Pons (tissue), 1 donor: ENCODE measurements around the gene SZT2.
A peak's percentile ranks its signal among the peaks of the same experiment; 100 is the strongest.

Experiments used
- DNase-seq: peaks from one replicate; pipeline ENCODE4 v3.0.0-alpha.2; 2016; ENCODE audit warnings: low spot score

Gene SZT2

DNA sequence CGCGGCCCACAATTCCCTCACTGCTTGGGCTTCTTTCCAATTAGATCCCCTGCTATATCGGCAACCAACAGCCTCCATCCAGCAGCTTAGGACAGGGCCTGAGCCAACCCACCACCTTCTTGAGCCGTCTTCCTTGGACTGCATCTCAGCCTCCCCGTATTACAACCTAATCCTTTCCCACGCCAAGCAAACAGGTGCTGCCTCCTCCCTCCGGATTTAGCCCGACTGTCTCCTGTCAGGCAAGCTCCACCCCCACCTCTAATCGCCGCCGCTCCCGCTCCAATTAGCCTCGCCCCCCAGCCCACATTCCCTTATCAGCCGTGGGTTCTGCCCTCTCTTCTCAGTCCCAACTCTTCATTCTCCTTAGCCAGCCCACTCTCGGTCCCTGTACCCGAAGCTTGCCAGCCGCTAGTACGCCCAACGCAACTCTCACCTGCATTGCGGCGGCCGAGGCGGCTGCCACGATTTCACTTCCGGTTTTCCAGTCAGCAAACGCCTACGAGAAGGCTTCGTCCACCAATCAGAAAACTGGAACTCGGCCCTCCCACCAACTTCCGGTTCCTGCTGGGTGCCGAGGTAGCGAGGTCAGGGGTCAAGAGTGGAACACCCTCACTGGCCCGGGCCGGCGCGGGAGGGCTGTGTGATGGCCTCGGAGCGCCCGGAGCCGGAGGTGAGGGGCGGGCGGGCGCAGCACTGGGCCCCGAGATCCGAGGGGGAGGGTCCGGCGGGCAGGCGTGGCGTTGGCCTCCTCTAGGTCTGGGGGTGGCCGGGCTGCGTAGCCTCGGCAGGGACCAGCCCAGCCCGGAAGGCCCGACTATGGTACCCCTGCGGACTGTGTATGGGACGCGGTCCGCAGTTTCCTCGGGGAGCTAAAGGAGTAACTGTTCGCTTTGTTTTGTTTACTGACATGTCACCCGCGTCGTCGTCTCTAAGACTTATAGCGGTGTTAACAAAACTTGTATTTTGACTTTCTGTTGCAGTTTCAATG, at the start of gene SZT2, which contains the start of gene MED8:
Gene SZT2, plus strand, starts transcription at position 574 of the 988 bp plus-strand sequence. Its CDS starts 70 bp downstream, at position 644.
Gene MED8, minus strand, starts transcription at position 475 of the 988 bp plus-strand sequence. Its CDS starts 36 bp downstream, at position 439.
- DNase-seq, result peak; percentile 97

DNA sequence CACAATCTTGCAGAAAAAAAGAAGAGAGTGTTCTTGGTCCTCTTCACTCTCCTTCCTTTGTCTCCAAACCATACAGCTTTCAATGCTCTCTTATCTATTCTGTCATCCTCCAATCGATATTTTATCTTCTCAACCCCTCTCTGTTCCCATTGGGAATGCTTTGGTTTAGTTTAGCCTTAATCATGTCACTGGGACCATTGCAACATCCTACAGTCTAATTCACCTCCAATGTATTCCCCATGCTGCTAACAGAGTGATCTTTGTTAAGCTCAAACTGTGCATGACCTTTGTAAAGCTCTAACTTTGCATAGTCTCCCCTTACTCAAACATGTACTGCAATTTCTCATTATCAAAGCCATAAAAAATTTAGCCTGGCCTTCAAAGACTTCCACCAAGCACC, 49.1 kb upstream of the SZT2 start:
- no peak for DNase-seq

DNA sequence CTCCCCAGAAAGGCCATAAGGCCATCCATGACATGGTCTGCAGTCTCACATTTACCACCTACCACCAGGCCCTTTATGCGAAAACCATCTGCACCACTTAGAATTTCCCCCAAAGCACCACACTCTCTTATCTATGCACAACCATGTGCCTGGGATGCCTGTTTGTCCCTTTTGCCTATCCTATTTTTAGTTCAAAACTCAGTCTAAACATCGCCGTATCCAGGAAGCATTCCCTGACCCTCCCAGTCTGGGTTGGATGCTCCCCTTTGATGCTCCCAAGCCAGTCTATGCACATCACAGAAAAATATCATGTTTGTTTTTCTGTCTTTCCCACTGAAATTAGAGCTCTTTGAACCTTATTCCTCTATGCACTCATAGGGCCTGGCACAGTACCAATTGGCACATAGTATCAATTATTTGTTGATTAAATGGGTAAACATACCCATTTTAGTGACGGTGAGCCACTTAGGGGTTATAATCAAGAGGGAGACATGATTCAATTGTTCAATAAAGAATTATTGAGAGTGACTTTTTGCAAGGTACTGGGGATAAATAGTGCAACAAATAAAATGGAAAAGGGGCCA, 45.3 kb upstream of the SZT2 start:
- DNase-seq, result no peak

DNA sequence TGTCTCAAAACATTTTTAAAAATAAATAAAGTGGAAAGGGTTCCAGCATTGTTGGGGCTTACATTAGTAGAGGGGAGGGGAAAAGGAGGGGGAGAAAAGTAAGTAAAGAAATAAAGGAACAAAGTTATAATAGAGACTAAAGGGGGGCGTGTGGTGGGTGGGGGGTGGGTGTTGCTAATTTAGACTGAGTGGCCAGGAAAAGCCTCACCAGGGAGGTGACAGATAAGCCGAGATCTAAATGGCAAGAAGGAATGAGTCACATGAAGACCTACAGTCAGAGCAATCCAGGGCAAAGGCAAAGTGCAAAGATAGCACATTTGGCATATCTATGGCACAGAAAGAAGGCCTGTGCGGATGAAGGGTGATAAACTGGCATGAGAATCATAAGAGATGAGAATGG, 44.6 kb upstream of the SZT2 start:
- no peak for DNase-seq

DNA sequence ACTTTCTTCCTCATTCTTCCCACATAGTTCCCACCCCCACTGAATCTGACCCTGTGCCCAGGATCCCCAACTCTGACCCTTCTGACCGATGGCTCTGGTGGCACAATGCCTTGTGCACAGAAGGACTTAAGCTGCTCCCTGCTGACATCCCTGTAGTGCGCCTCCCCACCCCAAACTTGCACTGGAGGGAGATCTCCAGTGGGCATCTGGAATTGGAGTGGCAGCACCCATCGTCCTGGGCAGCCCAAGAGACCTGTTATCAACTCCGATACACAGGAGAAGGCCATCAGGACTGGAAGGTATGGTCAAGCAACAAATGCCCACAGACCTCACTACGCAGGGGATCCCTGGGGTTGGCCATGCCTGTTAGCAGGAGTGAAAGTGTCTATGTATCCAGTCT, 43.1 kb upstream of the SZT2 start:
- no peak for DNase-seq

DNA sequence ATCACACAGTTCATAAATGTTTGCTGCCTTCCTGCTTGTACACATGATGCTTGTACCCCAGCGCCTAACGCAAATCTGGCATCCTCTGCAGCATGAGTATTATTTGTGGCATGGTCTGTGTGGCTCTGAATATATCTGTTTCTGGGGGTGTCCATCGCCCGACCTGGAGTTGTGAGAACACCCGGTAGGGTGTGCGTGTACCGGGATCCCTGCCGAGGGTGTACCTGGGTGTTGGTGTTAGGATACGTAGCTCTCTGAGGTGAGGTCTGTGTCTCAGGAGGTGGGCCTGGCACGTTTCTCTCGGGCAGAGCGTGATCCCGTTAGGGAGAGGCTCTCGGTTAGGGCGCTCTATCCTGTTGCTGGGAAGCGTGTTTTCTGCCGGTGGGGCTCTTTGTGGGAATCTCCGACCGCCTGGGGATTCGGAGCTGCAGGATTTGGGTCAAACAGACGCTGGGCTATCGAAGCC, 41.3 kb upstream of the SZT2 start:
- no peak for DNase-seq

DNA sequence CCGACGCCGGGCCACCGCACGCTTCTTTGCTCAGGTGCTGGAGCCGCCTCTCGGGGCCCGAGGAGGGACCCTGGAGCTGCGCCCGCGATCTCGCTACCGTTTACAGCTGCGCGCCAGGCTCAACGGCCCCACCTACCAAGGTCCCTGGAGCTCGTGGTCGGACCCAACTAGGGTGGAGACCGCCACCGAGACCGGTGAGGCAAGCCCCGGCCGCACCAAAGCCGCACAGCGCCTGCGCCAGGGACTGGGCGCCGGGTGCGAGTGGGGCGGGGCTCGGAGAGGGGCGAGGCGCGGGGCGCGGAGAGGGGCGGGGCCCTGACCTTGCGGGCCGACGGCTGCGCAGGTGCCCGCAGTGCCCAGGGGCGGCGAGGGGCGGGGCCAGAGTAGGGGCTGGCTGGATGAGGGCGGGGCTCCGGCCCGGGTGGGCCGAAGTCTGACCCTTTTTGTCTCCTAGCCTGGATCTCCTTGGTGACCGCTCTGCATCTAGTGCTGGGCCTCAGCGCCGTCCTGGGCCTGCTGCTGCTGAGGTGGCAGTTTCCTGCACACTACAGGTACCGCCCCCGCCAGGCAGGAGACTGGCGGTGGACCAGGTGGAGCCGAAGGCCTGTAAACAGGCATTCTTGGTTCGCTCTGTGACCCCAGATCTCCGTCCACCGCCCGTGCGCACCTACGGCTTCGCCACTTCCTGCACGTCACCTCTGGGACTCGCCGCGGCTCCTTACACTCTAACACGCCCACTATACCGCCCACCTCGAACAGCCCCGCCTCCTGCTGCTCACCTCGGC, 40.7 kb upstream of the SZT2 start:
- no peak for DNase-seq

DNA sequence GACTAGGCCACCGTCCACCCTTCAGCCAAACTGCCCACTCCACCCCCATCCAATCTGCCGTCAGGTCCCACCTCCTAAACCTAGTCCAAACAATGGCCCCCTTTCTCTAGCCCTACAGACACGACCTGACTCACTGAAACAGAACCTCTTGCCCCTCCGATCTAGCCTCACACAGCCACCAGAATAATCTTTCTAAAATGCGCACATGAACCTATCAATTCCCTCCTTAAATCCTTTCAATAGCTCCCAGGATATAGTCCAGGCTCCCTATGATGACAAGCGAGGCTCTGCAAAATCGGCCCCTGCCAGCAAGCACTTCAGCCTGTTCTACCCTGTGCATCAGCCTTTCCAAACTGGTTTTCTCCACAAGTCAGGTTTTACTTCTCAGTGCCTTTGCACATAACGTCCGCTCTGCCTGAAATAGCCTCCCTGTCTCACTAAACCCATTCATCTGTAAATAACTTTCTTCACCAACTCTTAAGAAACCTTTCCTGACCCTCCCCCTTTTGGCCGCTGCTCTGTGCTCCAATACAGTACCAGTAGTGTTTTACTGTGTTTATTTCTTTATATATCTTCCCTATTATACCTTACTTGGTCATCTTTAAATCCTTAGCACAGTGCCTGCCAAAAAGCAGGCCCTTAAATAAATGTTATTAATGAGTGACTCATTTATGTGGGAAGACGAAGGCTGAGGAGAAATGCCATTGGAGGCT, 39.9 kb upstream of the SZT2 start:
- DNase-seq, result no peak

DNA sequence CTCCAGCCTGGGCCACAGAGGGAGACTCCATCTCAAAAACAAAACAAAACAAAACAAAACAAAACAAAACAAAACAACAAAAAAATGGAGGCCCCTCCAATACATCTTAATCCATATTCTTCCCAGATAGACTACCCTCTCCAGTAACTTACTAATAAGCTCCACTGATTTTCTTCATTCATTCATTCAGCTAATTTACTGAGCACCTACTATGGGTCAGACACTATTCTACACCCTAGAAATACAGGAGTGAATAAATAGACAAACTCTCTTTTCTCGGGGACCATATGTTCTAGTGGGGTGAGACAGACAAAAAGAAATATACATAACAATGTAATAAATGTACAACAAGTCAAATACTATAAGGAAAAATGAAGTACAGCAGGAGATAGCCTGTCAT, 38.7 kb upstream of the SZT2 start:
- DNase-seq, result no peak

DNA sequence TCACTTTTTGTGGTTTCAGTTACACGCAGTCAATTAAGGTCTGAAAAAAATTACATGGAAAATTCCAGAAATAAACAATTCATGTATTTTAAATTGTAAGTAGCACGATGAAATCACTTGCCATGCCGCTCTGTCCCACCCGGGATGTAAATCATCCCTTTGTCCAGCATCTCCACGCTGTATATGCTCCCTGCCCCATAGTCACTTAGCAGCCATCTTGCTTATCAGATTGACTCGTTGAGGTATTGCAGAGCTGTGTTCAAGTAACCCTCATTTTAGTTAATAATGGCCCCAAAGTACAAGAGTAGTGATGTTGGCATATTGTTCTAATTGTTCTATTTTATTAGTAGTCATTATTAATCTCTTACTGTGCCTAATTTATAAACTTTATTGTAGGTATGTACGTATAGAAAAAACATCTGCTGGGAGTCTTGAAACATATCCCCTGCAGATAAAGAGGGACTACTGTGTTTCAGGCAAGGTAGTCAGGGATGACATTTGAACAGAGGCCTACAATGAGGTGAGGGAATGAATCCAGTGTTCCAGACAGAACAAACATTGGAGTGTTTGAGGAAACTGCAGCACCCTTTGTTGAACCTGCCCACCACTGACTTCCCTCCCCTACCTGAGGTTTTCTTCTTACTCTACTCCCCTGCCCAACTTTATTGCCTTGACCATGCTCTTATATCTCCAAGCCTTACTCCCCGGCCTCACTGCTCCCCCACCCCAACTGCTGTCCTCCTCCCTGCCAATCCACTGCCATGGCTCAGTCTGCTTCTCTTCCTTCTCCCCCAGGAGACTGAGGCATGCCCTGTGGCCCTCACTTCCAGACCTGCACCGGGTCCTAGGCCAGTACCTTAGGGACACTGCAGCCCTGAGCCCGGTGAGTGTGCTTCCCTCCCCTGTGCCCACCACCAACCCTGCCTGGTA, 38.0 kb upstream of the SZT2 start:
- DNase-seq, result no peak

DNA sequence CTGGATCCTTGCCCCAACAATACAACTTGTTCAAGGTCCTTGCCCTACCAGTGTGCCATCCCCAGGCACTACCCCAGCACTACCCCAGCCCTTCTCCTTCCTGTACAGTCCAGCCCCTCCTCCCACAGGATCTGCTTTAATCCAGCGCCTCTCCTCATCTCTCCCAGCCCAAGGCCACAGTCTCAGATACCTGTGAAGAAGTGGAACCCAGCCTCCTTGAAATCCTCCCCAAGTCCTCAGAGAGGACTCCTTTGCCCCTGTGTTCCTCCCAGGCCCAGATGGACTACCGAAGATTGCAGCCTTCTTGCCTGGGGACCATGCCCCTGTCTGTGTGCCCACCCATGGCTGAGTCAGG, 37.4 kb upstream of the SZT2 start:
- DNase-seq, result no peak

DNA sequence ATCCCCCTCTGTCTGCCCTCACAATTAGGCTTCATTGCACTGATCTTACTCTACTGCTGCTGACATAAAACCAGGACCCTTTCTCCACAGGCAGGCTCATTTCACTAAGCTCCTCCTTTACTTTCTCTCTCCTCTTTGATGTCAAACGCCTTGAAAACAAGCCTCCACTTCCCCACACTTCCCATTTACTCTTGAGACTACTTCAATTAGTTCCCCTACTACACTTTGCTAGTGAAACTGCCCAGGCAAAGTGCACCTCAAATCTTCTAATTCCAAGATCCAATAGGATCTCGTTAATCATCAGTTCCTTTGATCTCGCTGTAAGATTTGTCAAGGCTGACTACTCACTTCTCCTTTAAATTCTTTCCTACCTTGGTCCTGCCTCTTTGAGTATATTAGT, 36.8 kb upstream of the SZT2 start:
- no peak for DNase-seq

DNA sequence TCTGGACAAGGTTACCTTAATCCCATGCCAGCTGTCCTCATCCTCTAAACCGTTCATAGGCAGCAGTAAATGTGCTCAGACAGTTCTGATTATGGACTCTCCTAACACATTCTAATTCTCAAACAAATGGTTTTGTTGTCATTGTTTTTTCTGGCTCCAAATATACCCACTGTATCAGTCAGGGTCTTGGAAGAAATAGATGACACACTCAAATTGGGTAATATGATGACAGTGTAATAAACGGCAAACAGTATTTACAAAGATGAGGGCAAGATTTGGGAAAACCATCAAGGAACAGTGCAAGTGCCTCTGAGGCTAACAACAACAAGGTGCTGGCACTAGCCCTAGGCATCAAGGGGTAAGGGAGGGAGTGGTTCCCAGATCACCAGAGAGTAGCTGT, 35.2 kb upstream of the SZT2 start:
- DNase-seq, result no peak

DNA sequence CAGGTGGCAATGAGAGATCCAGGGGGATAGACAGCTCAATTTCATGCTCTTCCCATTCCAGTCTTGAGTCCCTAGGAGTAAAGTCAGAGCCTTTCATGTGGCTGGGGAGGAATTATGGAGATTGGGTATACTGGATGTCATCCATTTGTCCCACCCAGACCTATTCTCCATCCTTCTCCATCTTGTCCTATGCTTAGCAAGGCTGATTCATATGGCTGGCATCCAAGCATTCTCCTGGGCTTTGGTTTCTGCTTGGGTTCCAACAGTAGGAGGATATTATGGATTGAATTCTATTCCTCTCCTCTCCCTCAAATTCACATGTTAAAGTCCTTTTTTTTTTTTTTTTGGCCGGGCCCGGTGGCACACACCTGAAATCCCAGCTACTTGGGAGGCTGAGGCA, 34.8 kb upstream of the SZT2 start:
- DNase-seq, result no peak

DNA sequence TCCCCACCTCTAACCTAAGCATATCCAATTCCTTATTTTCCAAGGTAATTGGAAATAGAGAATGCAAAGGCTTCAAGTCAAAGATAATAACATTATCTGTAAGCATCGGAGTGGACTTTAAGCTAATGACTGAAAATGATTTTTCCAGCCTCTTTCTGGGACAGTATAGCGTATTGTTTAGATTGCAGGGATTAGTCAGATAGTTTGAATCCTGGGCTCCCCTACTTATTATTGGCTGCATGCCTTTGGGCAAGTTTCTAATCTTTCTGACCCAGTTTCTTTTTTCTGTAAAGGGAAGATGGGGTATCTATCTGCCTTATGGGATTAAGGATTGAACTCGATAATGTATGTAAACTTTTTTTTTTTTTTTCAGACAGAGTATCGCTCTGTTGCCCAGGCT, 32.4 kb upstream of the SZT2 start:
- no peak for DNase-seq

DNA sequence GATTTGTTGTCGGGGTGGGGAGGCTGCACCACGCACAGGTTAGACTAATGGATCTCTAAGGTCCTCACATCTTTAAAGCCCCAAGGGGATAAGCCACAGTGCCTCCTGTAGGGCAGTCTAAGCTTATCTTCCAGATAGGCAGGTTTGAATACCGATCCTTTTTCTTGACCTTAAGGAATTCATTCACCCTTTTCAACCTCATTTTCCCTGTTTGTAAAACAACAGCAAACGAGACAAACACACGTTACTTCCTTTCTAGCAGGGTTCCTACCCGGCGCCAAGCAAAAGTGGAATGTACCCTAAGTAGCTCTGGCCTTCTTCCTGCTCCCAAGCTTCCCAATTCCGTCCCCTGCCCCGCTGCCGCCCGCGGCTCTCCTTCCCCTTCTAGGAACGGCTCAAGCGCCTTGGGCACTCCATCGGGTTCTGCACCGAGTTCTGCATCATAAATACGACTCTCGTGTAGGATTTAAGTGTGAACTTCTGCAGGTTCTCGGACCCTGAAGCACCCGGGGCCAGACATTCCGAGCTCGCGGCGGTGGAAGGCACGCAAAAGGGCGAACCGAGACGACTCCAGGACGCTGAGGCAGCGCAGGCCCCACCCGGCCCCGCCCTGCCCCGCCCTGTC, 31.5 kb upstream of the SZT2 start:
- peak; percentile 70 for DNase-seq

DNA sequence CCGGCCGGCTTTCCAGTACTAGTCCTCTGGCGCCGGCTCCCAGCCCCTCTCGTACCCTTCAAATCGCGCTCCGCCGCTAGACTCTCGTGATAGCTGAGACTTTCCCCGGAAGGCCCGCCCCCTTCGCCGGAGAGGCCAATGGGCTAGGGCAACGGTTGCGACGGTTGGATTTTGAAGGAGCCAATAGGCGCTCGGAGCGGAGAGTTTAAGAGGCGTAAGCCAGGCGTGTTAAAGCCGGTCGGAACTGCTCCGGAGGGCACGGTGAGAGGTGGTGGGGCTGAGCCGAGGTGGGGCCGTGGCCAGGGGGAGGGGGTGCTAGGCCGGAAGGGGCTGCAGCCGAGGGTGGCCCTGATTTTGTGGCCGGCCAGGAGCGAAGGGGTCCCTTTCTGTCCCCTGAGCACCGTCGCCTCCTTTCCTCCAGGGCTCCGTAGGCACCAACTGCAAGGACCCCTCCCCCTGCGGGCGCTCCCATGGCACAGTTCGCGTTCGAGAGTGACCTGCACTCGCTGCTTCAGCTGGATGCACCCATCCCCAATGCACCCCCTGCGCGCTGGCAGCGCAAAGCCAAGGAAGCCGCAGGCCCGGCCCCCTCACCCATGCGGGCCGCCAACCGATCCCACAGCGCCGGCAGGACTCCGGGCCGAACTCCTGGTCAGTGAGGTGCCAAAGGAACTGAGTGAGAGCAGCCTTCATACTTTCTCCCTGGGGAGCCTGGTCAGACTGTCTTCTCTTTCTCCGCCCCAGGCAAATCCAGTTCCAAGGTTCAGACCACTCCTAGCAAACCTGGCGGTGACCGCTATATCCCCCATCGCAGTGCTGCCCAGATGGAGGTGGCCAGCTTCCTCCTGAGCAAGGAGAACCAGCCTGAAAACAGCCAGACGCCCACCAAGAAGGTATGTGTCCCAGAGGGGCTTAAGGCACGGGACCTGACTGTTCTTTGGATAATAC, 30.7 kb upstream of the SZT2 start, which contains the start of gene CDC20:
Gene CDC20, plus strand, starts transcription at position 236 of the 948 bp plus-strand sequence. Its CDS starts 235 bp downstream, at position 471.
- peak; percentile 98 for DNase-seq

DNA sequence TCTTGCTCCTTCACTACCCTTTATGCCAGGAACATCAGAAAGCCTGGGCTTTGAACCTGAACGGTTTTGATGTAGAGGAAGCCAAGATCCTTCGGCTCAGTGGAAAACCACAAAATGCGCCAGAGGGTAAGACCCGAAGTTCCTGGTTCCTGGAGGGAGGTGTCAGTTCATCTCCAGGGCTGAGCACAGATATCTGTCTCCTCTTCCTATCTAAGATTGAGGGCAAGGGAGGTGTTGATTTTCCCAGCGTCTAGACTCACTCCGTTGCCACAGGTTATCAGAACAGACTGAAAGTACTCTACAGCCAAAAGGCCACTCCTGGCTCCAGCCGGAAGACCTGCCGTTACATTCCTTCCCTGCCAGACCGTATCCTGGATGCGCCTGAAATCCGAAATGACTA, 30.0 kb upstream of the SZT2 start:
- no peak for DNase-seq

DNA sequence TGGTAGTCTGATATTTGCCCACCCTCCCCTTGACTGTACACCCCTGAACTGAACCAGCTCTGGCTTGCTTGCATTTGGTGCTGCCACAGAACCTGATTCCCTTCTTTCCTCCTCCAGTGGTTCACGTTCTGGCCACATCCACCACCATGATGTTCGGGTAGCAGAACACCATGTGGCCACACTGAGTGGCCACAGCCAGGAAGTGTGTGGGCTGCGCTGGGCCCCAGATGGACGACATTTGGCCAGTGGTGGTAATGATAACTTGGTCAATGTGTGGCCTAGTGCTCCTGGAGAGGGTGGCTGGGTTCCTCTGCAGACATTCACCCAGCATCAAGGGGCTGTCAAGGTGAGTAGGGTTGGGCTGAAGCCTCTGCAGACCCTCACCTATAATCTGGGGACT, 29.1 kb upstream of the SZT2 start:
- no peak for DNase-seq
